ENCODE measurements around the gene KRTAP5-5. TPM values are rescaled to one million over a fixed set of nuclear protein-coding genes. Genes with fewer than 3 reads are reported as not detected.
"Not testable (repeated sequence)": the region's sequence is repeated elsewhere in the genome, so short reads cannot be mapped to it uniquely, and the experiment has no call there.

The KRTAP5-5 gene
- total RNA-seq, 1 donor: not detected

GRCh38 chr11:1643146-1643690, 13.6 kb downstream of the KRTAP5-5 start:
- Histone ChIP-seq H3K4me1 (ENCODE audit: insufficient read depth, low read length) (no peaks in the 10 kb centered on the region), H3K27me3 (ENCODE audit: insufficient read depth, low read length) (no peaks in the 10 kb centered on the region)

GRCh38 chr11:1644601-1645356, 15.2 kb downstream of the KRTAP5-5 start:
- Histone ChIP-seq H3K9me3 (ENCODE audit: low read depth, low read length) (no peaks in the 10 kb centered on the region), H3K27me3 (ENCODE audit: insufficient read depth, low read length) (no peaks in the 10 kb centered on the region), H3K4me1 (ENCODE audit: insufficient read depth, low read length) (no peaks in the 10 kb centered on the region), H3K4me3 (ENCODE audit: low read length) (no peak overlapping the region)

More at GRCh38 chr11:1643146-1643690, 13.6 kb downstream of the KRTAP5-5 start:
- H3K4me3 ChIP-seq (ENCODE audit: low read length): no peak overlapping the region
- no peaks in the 10 kb centered on the region for H3K9me3 ChIP-seq (ENCODE audit: low read depth, low read length)

DNA sequence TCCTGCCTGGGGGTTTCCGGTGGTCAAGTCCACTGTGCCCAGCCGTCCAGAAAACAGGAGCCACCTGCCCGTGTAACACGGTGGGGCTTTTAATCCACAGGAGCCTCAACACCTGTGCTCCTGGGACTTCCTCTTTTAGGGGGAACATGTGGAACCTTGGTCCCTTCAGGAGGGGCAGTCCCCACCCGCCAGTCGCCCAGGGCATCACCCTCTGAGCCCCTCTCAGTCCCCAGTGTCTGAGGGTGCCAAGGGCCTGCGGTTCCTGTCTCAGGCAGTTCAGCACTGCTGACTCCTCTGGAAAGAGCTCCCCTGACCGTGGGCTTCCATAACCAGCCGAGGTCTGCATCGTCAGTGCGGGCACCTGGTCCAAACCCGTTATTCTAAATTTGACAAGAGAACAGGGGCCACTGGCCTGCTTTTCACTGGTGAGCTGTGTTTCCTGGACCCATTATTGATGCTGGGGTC, 15.8 kb downstream of the KRTAP5-5 start:
- Histone ChIP-seq H3K27me3 (ENCODE audit: insufficient read depth, low read length) (no peaks in the 10 kb centered on the region), H3K4me3 (ENCODE audit: low read length) (no peak overlapping the region)

GRCh38 chr11:1646540-1646939, 17.0 kb downstream of the KRTAP5-5 start:
- H3K9me3 ChIP-seq (ENCODE audit: low read depth, low read length); H3K27me3 ChIP-seq (ENCODE audit: insufficient read depth, low read length); H3K4me3 ChIP-seq (ENCODE audit: low read length); H3K4me1 ChIP-seq (ENCODE audit: insufficient read depth, low read length): not testable (repeated sequence)

More for the DNA sequence above, 15.8 kb downstream of the KRTAP5-5 start:
- Histone ChIP-seq H3K4me1 (ENCODE audit: insufficient read depth, low read length) (no peaks in the 10 kb centered on the region), H3K9me3 (ENCODE audit: low read depth, low read length) (no peaks in the 10 kb centered on the region)

DNA sequence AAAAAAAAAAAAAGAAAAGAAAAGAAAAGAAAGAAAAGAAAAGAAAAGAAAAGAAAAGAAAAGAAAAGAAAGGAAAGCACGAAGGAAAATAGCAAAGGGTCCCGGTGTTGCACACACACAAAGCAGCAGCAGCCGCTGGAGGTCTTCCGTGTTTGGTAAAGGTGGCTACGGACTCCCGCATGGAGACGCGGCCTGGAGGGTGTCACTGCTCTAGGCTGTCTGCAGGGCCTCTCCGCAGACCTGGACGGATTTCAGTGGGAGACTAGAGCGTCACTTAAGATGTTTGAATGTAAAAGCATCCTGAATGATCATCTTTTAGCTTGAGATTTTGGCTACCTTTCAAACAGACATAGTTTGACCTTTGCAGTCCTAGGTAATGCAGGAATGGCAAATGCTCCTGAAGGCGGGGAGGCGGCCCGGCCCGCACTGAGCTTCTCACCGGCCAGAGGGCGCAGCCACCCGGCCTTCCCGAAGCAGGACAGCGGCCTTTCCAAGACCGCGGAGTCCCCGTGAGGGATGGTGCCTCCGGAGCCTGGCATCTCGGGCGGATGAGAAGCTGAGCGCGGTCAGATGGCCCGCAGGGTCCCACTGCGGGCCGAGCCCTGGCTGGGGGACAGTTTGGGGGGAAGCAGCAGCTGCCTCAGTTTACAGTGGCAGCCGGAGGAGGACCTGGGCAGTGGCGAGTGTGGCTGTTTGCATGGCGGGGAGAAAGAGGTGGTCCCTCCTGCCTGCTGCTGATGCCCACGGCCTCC, 18.5 kb downstream of the KRTAP5-5 start:
- no peaks in the 10 kb centered on the region for H3K9me3 ChIP-seq (ENCODE audit: low read depth, low read length)
- peaks cover 5% of the 10 kb centered on the region for H3K4me1 ChIP-seq (ENCODE audit: insufficient read depth, low read length)
- H3K27me3 ChIP-seq (ENCODE audit: insufficient read depth, low read length): peaks cover 1% of the 10 kb centered on the region
- H3K4me3 ChIP-seq (ENCODE audit: low read length): no peak overlapping the region

- Histone ChIP-seq H3K9me3 (ENCODE audit: low read depth, low read length) (no peaks in the 10 kb centered on the region), H3K27me3 (ENCODE audit: insufficient read depth, low read length) (peaks cover 3% of the 10 kb centered on the region), H3K4me3 (ENCODE audit: low read length) (no peak overlapping the region), H3K4me1 (ENCODE audit: insufficient read depth, low read length) (peaks cover 5% of the 10 kb centered on the region)
Observed at GRCh38 chr11:1648653-1649420, 19.3 kb downstream of the KRTAP5-5 start.

DNA sequence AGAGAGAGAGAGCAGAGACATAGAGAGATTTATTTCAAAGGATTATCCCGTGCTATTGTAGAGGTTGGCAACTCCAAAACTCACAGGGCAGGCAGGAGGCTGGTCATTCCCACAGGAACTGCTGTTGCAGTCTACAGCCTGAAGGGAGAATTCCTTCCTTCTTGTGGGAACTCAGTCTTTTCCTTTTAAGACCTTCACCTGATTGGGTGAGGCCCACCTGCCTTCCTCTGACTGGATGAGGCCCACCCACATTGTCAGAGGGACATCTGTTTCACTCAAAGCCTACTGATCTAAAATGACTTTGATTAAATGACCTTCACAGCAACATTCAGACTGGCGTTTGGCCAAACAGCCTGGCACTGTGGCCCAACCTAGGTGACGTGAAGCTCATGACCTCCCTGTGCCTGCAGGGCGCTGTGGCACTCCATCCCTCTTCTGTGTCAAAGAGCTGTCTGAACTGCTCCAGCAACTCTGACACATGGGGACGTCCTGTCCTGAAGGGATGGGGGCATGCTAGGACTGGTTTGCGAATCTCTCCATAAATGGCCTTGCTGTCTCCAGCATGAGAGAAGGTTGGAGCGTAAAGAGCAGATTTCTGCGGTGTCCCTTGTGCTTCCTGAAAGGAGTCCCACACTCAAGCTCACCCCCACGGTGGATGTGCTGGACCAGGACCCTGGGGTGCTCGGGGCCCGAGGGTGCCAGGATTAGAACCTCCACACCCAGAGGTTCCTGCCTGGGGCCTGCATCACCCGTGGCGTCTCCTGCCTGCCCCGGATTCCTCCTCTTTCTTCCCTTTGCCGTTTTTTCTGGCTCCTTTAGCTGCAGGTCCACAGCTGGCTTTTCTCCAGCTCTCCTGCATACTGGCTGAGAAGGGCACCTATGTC, 20.7 kb downstream of the KRTAP5-5 start:
- Histone ChIP-seq H3K27me3 (ENCODE audit: insufficient read depth, low read length) (peaks cover 3% of the 10 kb centered on the region), H3K9me3 (ENCODE audit: low read depth, low read length) (no peaks in the 10 kb centered on the region), H3K4me3 (ENCODE audit: low read length) (no peak overlapping the region), H3K4me1 (ENCODE audit: insufficient read depth, low read length) (peaks cover 5% of the 10 kb centered on the region)

- H3K4me1 ChIP-seq (ENCODE audit: insufficient read depth, low read length): peaks cover 5% of the 10 kb centered on the region
- H3K9me3 ChIP-seq (ENCODE audit: low read depth, low read length): no peaks in the 10 kb centered on the region
- no peak overlapping the region for H3K4me3 ChIP-seq (ENCODE audit: low read length)
- peaks cover 3% of the 10 kb centered on the region for H3K27me3 ChIP-seq (ENCODE audit: insufficient read depth, low read length)
Observed at GRCh38 chr11:1650918-1651262, 21.3 kb downstream of the KRTAP5-5 start.

GRCh38 chr11:1651411-1651980, 21.9 kb downstream of the KRTAP5-5 start:
- Histone ChIP-seq H3K4me3 (ENCODE audit: low read length) (no peak overlapping the region), H3K4me1 (ENCODE audit: insufficient read depth, low read length) (peaks cover 5% of the 10 kb centered on the region), H3K27me3 (ENCODE audit: insufficient read depth, low read length) (peaks cover 3% of the 10 kb centered on the region), H3K9me3 (ENCODE audit: low read depth, low read length) (no peaks in the 10 kb centered on the region)

- Histone ChIP-seq H3K9me3 (ENCODE audit: low read depth, low read length) (no peaks in the 10 kb centered on the region), H3K27me3 (ENCODE audit: insufficient read depth, low read length) (peaks cover 3% of the 10 kb centered on the region), H3K4me1 (ENCODE audit: insufficient read depth, low read length) (peaks cover 5% of the 10 kb centered on the region), H3K4me3 (ENCODE audit: low read length) (no peak overlapping the region)
Observed at GRCh38 chr11:1652026-1652425, 22.5 kb downstream of the KRTAP5-5 start.

DNA sequence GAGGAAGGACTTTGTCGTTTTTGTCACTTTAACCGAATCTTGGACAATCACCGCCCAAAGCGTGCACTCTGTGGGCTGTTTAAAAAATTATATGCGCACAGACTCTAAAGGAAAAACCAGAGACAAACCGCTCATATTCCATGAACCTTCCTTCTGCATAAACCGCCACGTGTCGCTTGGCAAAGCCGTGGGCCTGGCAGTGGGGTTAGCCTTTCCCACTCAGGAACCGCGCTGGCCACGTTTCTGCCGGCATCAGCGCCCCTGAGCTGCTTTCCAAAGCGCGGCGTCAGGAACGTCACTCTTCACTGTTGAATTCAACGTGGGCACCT, 22.8 kb downstream of the KRTAP5-5 start:
- Histone ChIP-seq H3K4me1 (ENCODE audit: insufficient read depth, low read length) (peaks cover 5% of the 10 kb centered on the region), H3K4me3 (ENCODE audit: low read length) (no peak overlapping the region), H3K27me3 (ENCODE audit: insufficient read depth, low read length) (peaks cover 3% of the 10 kb centered on the region), H3K9me3 (ENCODE audit: low read depth, low read length) (no peaks in the 10 kb centered on the region)

DNA sequence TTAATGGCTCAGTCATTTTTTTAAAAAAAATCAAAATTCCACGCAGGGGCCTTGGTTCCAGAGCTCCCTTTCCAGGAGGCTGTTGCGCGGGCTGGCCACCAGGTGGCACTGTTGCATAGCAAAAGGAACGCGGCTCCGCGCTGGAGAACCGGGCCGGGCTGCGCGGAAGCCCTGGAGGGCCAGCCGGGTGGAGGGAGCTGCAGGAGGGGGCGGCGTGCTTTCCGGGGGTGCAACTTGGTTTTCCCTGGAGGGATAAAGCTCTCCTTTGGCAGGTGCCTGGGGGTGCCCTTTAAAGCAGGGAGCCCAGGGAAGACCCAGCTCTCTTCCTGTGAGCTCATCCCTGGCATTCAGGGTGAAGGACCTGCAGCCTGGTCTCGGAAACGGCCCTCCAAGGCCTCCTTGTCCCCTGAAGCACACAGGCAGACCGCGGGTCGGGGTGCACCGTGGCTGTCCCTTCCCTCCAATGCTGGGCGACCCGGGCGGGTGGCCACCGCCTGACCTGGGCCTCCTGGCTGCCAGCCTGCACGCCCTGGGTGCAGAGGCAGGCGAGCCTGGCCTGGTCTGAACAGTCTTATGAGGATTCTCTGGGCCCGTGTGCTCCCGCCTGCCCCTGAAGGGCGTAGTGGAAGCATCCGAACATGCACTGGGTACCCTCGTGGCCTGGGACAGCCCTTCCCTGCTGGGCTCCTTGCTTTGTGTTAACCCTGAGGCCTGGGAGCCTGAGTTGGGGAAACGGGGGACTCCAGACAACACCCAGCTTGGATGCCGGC, 23.4 kb downstream of the KRTAP5-5 start:
- H3K27me3 ChIP-seq (ENCODE audit: insufficient read depth, low read length): peaks cover 3% of the 10 kb centered on the region
- no peak overlapping the region for H3K4me3 ChIP-seq (ENCODE audit: low read length)
- H3K4me1 ChIP-seq (ENCODE audit: insufficient read depth, low read length): peaks cover 5% of the 10 kb centered on the region
- no peaks in the 10 kb centered on the region for H3K9me3 ChIP-seq (ENCODE audit: low read depth, low read length)

DNA sequence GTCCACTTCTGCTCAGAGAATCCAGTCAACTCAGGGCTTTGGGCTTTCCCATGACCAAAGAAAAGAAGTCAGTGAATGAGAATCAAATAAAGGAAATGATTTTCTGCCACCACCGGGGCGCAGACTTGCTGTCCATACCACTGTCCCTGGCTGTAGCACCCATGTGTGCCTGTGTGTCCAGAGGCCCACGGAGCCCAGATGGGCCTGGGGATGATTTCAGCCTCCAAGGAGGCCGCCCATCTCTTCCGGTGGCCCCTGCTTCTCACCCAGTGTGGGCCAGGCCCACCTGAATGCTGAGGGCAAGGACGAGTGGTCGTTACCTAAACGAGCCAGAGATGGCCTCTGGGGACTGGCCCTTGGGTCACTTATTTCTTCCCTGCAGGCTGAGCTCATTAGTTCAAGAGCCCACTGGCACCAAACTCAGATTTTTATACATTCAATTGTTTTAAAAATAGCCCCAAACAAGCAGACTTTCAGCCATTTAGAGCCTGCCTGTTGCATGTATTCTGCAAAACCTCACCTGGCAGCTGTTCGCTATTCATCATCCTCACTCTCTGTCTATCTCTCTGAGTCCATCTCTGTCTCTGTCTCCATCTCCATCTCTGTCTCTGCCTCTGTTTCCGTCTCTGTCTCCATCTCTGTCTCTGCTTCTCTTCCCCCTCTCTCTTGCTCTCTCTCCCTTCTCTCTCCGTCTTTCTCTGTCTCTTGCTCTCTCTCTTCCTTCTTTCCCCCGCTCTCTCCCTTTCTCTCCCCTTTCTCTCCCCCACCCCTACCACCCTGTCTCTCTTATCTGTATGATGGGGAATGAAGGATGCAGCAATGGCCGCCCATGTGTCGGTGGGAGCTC, 24.2 kb downstream of the KRTAP5-5 start:
- no peak overlapping the region for H3K4me3 ChIP-seq (ENCODE audit: low read length)
- H3K27me3 ChIP-seq (ENCODE audit: insufficient read depth, low read length): peaks cover 3% of the 10 kb centered on the region
- H3K9me3 ChIP-seq (ENCODE audit: low read depth, low read length): no peaks in the 10 kb centered on the region
- H3K4me1 ChIP-seq (ENCODE audit: insufficient read depth, low read length): peaks cover 5% of the 10 kb centered on the region

Measured in mononuclear cell (primary cell).